Measurements from ENCODE around the gene ERC1. TPM values are rescaled to one million over a fixed set of nuclear protein-coding genes. Genes with fewer than 3 reads are reported as not detected.

ERC1 gene
- total RNA-seq, 1 donor from 2014 or later = 30.8 TPM

DNA sequence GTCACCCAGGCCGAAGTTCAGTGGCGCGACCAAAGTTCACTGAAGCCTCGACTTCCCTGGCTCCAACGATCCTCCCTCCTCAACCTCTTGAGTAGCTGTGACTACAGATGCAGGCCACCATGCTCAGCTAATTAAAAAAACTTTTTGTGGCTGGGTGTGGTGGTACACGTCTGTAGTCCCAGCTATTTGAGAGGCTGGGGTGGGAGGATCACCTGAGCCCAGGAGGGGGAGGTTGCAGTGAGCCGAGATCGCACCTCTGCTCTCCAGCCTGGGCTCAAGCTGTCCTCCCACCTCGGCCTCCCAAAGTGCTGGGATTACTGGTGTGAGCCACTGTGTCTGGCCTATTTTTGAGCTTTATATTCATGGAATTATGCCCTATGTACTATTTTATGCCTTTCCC lies 23.4 kb upstream of the ERC1 start:
- Mint-ChIP-seq H3K27me3 (no peaks in the 10 kb centered on the region), H3K27ac (no peak overlapping the region), H3K4me1 (no peaks in the 10 kb centered on the region), H3K36me3 (ENCODE audit: low read depth) (no peaks in the 10 kb centered on the region), H3K9me3 (no peaks in the 10 kb centered on the region), H3K4me3 (no peak overlapping the region)
- DNase-seq = no peak
- intact Hi-C loops (cut with micrococcal nuclease) = no loop called here

DNA sequence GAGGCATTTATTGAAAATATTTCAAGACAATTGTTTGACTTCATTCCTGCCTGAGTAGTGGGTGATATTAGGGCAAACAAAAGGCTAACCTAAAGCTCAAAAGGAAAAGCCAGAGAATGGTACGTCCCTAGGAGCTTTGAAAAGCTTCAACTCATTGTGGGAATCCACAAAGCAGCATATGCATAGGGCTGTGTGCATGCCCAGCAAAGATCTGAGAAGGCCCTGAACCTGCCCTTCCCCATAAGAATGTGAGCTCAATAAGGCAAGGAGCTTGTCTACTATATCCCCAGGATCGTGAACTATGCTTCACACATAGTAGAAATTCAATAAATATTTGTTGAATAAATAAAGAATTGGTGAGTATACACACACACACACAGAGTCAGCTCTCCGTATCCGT lies 22.5 kb upstream of the ERC1 start:
- no peak overlapping the region for H3K4me3 Mint-ChIP-seq
- no peaks in the 10 kb centered on the region for H3K36me3 Mint-ChIP-seq (ENCODE audit: low read depth)
- DNase-seq = no peak
- intact Hi-C loops (cut with micrococcal nuclease) = no loop called here
- H3K27me3 Mint-ChIP-seq = no peaks in the 10 kb centered on the region
- no peak overlapping the region for H3K27ac Mint-ChIP-seq
- no peaks in the 10 kb centered on the region for H3K4me1 Mint-ChIP-seq
- no peaks in the 10 kb centered on the region for H3K9me3 Mint-ChIP-seq

- no peak for DNase-seq
- peaks cover 2% of the 10 kb centered on the region for H3K27me3 Mint-ChIP-seq
- no peaks in the 10 kb centered on the region for H3K9me3 Mint-ChIP-seq
- no peak overlapping the region for H3K27ac Mint-ChIP-seq
- no peaks in the 10 kb centered on the region for H3K4me1 Mint-ChIP-seq
- H3K36me3 Mint-ChIP-seq (ENCODE audit: low read depth) = no peaks in the 10 kb centered on the region
- intact Hi-C loops (cut with micrococcal nuclease) = no loop called here
- H3K4me3 Mint-ChIP-seq = no peak overlapping the region
Observed at GRCh38 chr12:969821-970220, 21.2 kb upstream of the ERC1 start.

- DNase-seq = no peak
- Mint-ChIP-seq H3K9me3 (no peaks in the 10 kb centered on the region), H3K27ac (no peak overlapping the region), H3K4me3 (no peak overlapping the region), H3K27me3 (peaks cover 4% of the 10 kb centered on the region), H3K36me3 (ENCODE audit: low read depth) (no peaks in the 10 kb centered on the region), H3K4me1 (no peaks in the 10 kb centered on the region)
- intact Hi-C loops (cut with micrococcal nuclease) = no loop called here
Observed at GRCh38 chr12:971991-972390, 19.0 kb upstream of the ERC1 start.

DNA sequence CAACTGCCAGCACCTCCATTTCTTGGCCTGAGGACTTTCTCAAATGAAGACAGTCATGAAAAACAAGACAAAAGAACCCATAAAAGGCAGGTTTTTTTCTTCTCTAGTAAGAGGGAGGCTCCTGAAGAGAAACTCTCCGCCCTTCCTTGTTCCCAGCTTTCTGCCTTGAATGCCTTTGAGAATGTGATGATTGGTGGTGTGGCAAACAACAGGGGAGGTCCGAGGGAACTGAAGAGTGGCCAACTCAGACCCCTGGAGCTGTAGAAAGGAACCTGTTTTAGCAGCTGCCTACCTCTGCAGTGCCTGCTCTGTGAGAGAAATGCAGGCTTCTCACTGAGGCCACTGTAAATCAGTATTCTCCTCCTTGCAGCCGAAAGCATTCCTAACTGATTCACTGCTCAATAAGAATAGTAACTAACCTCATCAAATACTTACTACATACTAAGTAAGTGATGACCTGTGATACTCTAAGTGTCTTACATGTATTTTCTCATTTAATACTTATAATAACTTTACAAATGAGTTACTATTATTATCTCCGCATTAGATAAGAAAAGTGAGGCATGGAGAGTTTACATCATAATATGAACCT lies 16.7 kb upstream of the ERC1 start:
- H3K27me3 Mint-ChIP-seq = peaks cover 4% of the 10 kb centered on the region

GRCh38 chr12:976644-977043 lies 14.4 kb upstream of the ERC1 start:
- H3K4me3 Mint-ChIP-seq = no peak overlapping the region
- intact Hi-C loops (cut with micrococcal nuclease) = no loop called here
- H3K4me1 Mint-ChIP-seq = peaks cover 5% of the 10 kb centered on the region
- peaks cover 4% of the 10 kb centered on the region for H3K27me3 Mint-ChIP-seq
- DNase-seq = no peak
- H3K36me3 Mint-ChIP-seq (ENCODE audit: low read depth) = no peaks in the 10 kb centered on the region
- H3K27ac Mint-ChIP-seq = no peak overlapping the region
- no peaks in the 10 kb centered on the region for H3K9me3 Mint-ChIP-seq

More for the DNA sequence above, 16.7 kb upstream of the ERC1 start:
- no peak overlapping the region for H3K27ac Mint-ChIP-seq
- H3K4me1 Mint-ChIP-seq = no peaks in the 10 kb centered on the region
- no peaks in the 10 kb centered on the region for H3K36me3 Mint-ChIP-seq (ENCODE audit: low read depth)
- no peak overlapping the region for H3K4me3 Mint-ChIP-seq
- no peak for DNase-seq
- H3K9me3 Mint-ChIP-seq = no peaks in the 10 kb centered on the region
- intact Hi-C loops (cut with micrococcal nuclease) = no loop called here

DNA sequence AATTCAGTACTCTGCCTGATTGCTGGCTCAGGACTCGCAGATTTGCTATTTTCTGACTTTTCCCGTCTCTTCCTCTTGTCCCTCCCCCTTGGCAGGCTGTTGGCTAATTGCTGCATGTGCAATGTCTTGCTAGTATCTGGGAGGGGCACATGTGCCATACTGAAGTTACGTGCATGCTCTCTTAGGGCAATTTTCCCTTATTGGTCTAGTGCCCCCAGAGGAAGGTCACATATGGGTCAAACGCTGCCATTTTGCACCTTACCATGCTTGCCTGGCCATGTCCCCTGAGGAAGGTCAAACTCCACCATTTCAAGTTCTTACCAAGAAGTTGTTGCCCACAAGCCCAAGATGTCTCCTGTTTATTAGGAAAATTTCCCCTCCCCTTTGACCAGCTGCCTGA lies 13.9 kb upstream of the ERC1 start:
- H3K9me3 Mint-ChIP-seq = no peaks in the 10 kb centered on the region
- H3K4me1 Mint-ChIP-seq = peaks cover 5% of the 10 kb centered on the region
- no peak overlapping the region for H3K27ac Mint-ChIP-seq
- peaks cover 4% of the 10 kb centered on the region for H3K27me3 Mint-ChIP-seq
- intact Hi-C loops (cut with micrococcal nuclease) = no loop called here
- no peaks in the 10 kb centered on the region for H3K36me3 Mint-ChIP-seq (ENCODE audit: low read depth)
- H3K4me3 Mint-ChIP-seq = no peak overlapping the region
- DNase-seq = no peak

DNA sequence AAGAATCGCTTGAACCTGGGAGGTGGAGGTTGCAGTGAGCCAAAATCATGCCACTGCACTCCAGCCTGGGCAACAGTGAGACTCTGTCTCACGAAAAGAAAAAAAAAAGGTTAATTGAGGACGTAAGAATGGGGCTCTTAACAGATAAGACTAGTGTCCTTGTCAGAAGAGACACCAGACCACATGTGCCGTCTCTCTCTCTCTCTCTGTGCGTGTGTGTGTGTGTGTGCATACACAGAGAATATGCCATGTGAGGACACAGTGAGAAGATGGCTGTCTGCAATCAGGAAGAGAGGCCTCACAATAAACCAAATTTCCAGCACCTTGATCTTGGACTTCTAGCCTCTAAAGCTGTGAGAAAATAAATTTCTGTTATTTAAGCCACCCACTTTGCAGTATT lies 11.7 kb upstream of the ERC1 start:
- H3K27ac Mint-ChIP-seq = no peak overlapping the region
- intact Hi-C loops (cut with micrococcal nuclease) = no loop called here
- DNase-seq = no peak
- no peaks in the 10 kb centered on the region for H3K36me3 Mint-ChIP-seq (ENCODE audit: low read depth)
- H3K4me3 Mint-ChIP-seq = no peak overlapping the region
- peaks cover 6% of the 10 kb centered on the region for H3K27me3 Mint-ChIP-seq
- peaks cover 5% of the 10 kb centered on the region for H3K4me1 Mint-ChIP-seq
- H3K9me3 Mint-ChIP-seq = no peaks in the 10 kb centered on the region

DNA sequence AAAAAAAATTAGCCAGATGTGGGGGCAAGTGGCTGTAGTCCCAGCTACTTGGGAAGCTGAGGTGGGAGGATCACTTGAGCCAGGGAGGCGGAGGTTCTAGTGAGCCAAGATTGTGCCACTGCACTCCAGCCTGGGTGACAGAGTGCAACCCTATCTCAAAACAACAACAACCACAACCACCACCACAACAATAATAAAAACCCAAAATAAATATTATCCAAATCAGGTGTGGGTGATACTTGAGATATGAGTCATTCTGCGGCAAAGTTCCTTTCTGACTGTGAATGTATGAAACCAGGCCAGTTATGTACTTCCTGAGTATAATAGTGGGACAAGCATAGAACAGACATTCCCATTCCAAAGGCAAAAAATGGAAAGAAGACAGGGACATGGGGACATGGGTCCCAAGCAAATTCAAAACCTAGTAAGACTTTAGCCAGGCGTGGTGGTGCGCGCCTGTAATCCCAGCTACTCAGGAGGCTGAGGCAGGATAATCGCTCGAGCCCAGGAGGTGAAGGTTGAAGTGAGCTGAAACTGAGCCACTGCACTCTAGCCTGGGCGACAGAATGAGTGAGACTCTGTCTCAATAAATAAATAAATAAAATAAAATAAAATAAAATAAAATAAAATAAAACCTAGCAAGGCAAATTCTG lies 9.7 kb upstream of the ERC1 start:
- DNase-seq = no peak
- H3K4me1 Mint-ChIP-seq = peaks cover 5% of the 10 kb centered on the region
- peaks cover 2% of the 10 kb centered on the region for H3K27me3 Mint-ChIP-seq
- H3K9me3 Mint-ChIP-seq = no peaks in the 10 kb centered on the region
- no peak overlapping the region for H3K27ac Mint-ChIP-seq
- no peaks in the 10 kb centered on the region for H3K36me3 Mint-ChIP-seq (ENCODE audit: low read depth)
- no peak overlapping the region for H3K4me3 Mint-ChIP-seq
- intact Hi-C loops (cut with micrococcal nuclease) = no loop called here

DNA sequence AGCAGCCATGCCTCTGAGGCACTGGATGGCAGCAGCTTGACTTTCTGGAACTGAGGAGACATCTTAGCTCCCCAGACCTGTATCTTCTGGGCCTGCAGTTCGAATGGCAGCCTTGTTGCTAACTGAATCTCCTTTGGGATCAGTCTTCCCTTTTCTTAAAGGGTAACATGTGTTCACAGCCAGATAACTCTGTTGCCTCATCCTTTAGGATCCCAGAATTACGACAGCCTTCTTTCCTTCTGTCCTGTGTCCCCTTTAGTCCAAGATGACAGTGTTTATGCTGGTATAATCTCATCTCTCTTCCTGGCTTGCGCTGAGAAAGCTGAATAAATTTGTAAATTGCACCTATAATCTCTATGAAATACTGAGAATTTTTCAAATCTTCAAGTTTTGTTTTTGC lies 9.1 kb upstream of the ERC1 start:
- Mint-ChIP-seq H3K4me3 (no peak overlapping the region), H3K4me1 (peaks cover 5% of the 10 kb centered on the region)

DNA sequence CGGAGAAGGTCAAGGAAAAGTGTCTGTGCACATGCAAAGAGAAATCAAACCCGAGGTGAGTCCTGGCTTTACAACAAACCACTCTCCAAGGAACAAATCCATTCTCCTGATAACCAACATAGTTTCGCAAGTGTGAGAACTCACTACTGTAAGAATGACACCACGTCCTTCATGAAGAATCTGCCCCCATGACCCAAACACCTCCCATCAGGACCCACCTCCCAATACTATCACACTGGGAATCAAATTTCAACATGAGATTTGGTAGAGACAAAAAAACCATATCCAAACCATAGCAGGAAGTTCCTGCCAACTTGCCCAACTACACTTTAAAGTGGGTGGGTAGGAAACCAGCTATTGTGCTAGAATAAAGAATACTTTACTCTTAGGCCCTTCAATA lies 2.4 kb upstream of the ERC1 start:
- Mint-ChIP-seq H3K36me3 (ENCODE audit: low read depth) (peaks cover 4% of the 10 kb centered on the region), H3K4me1 (peaks cover 31% of the 10 kb centered on the region), H3K27me3 (peaks cover 2% of the 10 kb centered on the region), H3K4me3 (peak overlapping the region; percentile 2), H3K27ac (no peak overlapping the region), H3K9me3 (no peaks in the 10 kb centered on the region)
- DNase-seq = no peak
- intact Hi-C loops (cut with micrococcal nuclease) = no loop called here

More for the DNA sequence above, 9.1 kb upstream of the ERC1 start:
- intact Hi-C loops (cut with micrococcal nuclease) = no loop called here
- Mint-ChIP-seq H3K9me3 (no peaks in the 10 kb centered on the region), H3K27ac (no peak overlapping the region), H3K36me3 (ENCODE audit: low read depth) (no peaks in the 10 kb centered on the region), H3K27me3 (peaks cover 2% of the 10 kb centered on the region)
- DNase-seq = no peak

GRCh38 chr12:989051-989450 lies 2.0 kb upstream of the ERC1 start:
- intact Hi-C loops (cut with micrococcal nuclease) = no loop called here
- DNase-seq = no peak
- Mint-ChIP-seq H3K27ac (no peak overlapping the region), H3K4me1 (peaks cover 31% of the 10 kb centered on the region), H3K4me3 (peak overlapping the region; percentile 2), H3K9me3 (no peaks in the 10 kb centered on the region), H3K27me3 (peaks cover 2% of the 10 kb centered on the region), H3K36me3 (ENCODE audit: low read depth) (peaks cover 4% of the 10 kb centered on the region)

DNA sequence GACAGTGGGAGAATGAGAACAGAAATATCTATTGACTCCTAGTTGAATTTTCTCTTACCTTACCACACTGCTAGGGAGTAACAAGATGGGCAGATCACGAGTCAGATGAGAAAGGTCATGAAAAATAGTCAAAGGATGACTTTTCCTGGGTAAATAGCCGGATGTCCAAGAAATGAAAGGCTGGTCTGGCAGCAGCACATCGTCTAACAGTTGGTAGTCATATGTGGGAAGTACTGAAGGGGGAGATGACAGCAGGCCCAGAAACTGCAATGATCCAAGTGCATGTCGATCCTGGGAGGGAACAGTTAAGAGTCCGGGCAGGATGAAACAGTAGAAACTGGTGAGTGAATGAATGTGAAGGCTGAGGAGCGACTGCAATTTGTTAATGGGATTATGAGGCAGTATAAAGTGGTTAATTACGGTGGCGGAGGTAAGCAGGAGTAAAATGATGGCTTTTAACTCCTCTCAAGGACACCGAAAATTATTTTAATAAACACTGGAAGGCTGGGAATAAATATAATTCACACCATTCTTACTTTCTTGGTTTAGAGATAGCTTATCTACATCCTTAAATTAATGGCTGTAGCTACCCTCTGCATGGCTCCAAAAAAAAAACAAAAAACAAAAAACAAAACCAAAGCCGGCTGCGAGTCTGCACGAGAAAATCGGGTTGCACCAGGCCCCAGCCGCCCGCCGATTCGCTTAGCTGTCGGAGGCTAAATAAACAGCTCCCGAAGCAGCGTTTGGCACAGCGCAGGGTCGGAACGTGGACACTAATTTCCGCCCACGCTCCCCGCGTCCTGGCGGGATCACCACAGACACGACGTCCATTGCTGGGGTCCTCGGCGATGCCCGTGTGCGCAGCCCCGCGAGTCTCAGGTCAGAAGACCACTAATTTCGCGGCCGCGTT lies 1.0 kb upstream of the ERC1 start:
- H3K27me3 Mint-ChIP-seq = peaks cover 2% of the 10 kb centered on the region
- H3K9me3 Mint-ChIP-seq = no peaks in the 10 kb centered on the region

More for the DNA sequence above, 1.0 kb upstream of the ERC1 start:
- Mint-ChIP-seq H3K4me1 (peaks cover 31% of the 10 kb centered on the region), H3K27ac (peak overlapping the region; percentile 88), H3K4me3 (peak overlapping the region; percentile 100), H3K36me3 (ENCODE audit: low read depth) (peaks cover 4% of the 10 kb centered on the region)
- intact Hi-C loops (cut with micrococcal nuclease) = loop anchor here (1.0 to 5.0 kb wide), 3 partner anchors 41 to 602 kb away; partner anchors contain the start of genes FBXL14 and RAD52
- peak; percentile 87 for DNase-seq

Data from activated CD4-positive, alpha-beta T cell treated with anti-CD3 and anti-CD28 coated beads, Interleukin-2, amount 10 ng/mL, durations not matched to agents 24 days and 14 days (primary cell).